Measurements from ENCODE around the gene LRRTM3. TPM values are rescaled to one million over a fixed set of nuclear protein-coding genes. Genes with fewer than 3 reads are reported as not detected.

Gene LRRTM3
- total and polyA plus RNA-seq, 3 experiments from 2014 or later = not detected

DNA sequence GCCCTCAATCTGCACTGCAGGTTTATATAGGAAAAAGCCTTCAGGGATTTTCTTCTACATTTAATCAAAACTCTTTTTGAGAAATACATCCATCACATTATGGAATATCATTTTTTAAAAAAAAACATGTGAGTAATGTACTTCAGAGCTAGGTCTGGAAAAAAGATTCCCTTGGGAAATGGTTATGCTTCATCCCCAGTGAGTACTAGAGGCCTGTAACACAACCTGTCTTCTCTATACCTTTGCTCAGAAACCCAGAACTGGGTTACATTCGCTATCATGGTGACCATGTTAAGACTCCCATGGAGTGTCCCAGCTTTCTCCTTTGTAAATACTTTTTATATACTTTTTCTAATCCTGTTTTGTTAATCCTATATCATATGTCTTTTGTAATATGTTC is 186.9 kb downstream of the LRRTM3 start:
- CTCF ChIA-PET = no interaction called here

DNA sequence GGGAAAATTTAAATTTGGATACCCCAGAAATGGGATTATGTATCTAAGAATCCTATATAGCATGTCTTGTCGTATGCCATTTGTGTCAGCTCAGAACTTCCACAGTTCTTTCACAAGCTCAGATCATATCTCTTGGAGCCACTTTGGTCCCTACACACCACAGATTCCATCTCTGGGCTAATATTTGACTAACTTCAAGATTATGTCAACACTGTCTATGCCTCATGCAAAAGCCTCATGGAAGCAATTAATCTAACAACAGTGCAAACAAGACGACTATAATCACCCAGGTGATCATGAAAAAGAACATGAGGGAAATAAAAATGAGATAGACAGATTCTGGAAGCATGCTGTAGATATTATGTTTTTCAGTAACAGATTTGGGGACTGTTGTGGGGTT is 189.1 kb downstream of the LRRTM3 start:
- H3K9me3 Mint-ChIP-seq = peaks cover 0 to 3% (median 0%) of the 10 kb centered on the region in 5 donors
- ChIA-PET POLR2A (no interaction called here), CTCF (no interaction called here)
- no peak overlapping the region for H3K27ac Mint-ChIP-seq
- Histone ChIP-seq H3K4me3 (ENCODE audit: low read length) (no peak overlapping the region), H3K9me3 (ENCODE audit: low read length) (no peaks in the 10 kb centered on the region), H3K27me3 (ENCODE audit: insufficient read depth, low read length, poor library complexity, severe bottlenecking) (no peaks in the 10 kb centered on the region), H3K27ac (ENCODE audit: low read depth, low read length) (no peak overlapping the region), H3K36me3 (ENCODE audit: insufficient read depth, low read length) (no peaks in the 10 kb centered on the region), H3K4me1 (ENCODE audit: insufficient read depth, low read length) (no peaks in the 10 kb centered on the region)
- H3K27me3 Mint-ChIP-seq = no peaks in the 10 kb centered on the region
- no peak overlapping the region for H3K4me3 Mint-ChIP-seq
- H3K4me1 Mint-ChIP-seq = no peaks in the 10 kb centered on the region
- H3K36me3 Mint-ChIP-seq = no peaks in the 10 kb centered on the region
- no peak for DNase-seq

More for the DNA sequence above, 186.9 kb downstream of the LRRTM3 start:
- Mint-ChIP-seq H3K4me3 (no peak overlapping the region), H3K27ac (no peak overlapping the region), H3K4me1 (no peaks in the 10 kb centered on the region), H3K9me3 (peaks cover 0 to 3% (median 0%) of the 10 kb centered on the region in 5 donors), H3K36me3 (no peaks in the 10 kb centered on the region), H3K27me3 (no peaks in the 10 kb centered on the region)
- Histone ChIP-seq H3K27me3 (ENCODE audit: insufficient read depth, low read length, poor library complexity, severe bottlenecking) (no peaks in the 10 kb centered on the region), H3K9me3 (ENCODE audit: low read length) (no peaks in the 10 kb centered on the region), H3K4me1 (ENCODE audit: insufficient read depth, low read length) (no peaks in the 10 kb centered on the region), H3K4me3 (ENCODE audit: low read length) (no peak overlapping the region), H3K36me3 (ENCODE audit: insufficient read depth, low read length) (no peaks in the 10 kb centered on the region), H3K27ac (ENCODE audit: low read depth, low read length) (no peak overlapping the region)
- DNase-seq = no peak
- POLR2A ChIA-PET = no interaction called here

DNA sequence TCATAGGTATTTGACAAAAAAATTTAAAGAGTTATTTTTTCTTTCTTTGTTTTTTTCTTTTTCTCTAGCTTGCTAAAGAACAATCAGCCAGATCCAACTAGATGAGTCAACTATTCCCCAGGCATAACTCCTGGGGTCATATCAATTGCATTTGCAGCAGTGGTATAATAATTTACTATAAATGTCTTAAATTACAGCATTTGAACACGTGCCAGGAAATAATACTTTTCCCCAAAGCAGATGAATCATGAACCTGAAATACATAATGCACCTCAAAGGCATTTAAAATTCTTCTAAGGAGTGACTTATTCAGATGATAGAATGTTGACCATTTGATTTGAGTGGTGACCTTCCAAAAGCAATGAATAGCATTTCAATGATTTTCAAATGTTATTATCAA is 190.1 kb downstream of the LRRTM3 start:
- no peaks in the 10 kb centered on the region for H3K27me3 ChIP-seq (ENCODE audit: insufficient read depth, low read length, poor library complexity, severe bottlenecking)
- DNase-seq = no peak
- Mint-ChIP-seq H3K4me1 (no peaks in the 10 kb centered on the region), H3K36me3 (no peaks in the 10 kb centered on the region), H3K27me3 (no peaks in the 10 kb centered on the region), H3K27ac (no peak overlapping the region), H3K4me3 (no peak overlapping the region), H3K9me3 (peaks cover 0 to 3% (median 0%) of the 10 kb centered on the region in 5 donors)
- no peak overlapping the region for H3K4me3 ChIP-seq (ENCODE audit: low read length)
- ChIA-PET POLR2A (no interaction called here), CTCF (no interaction called here)
- H3K4me1 ChIP-seq (ENCODE audit: insufficient read depth, low read length) = no peaks in the 10 kb centered on the region
- H3K36me3 ChIP-seq (ENCODE audit: insufficient read depth, low read length) = no peaks in the 10 kb centered on the region
- H3K9me3 ChIP-seq (ENCODE audit: low read length) = no peaks in the 10 kb centered on the region
- no peak overlapping the region for H3K27ac ChIP-seq (ENCODE audit: low read depth, low read length)

DNA sequence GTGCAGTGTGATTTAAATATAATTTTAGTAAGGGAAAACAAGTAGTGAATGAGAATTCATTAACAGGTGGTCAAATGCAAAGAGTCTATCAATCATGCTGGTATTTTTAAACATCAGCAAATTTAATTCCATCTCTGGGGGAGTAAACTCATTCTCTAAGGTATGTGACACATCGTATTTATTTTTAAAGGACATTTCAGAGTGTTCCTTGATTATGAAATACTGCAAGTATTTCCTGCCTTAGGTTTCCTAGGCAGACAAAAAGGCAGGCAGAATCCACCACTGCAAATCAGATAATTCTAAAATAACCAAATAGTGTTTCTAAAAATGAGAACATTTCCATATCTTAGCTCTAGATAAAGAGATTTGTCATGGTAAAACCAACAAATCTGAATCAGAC is 193.8 kb downstream of the LRRTM3 start:
- POLR2A ChIA-PET = no interaction called here
- H3K4me1 ChIP-seq (ENCODE audit: insufficient read depth, low read length) = no peaks in the 10 kb centered on the region
- H3K27me3 ChIP-seq (ENCODE audit: insufficient read depth, low read length, poor library complexity, severe bottlenecking) = no peaks in the 10 kb centered on the region
- Mint-ChIP-seq H3K4me1 (no peaks in the 10 kb centered on the region), H3K27ac (no peak overlapping the region), H3K4me3 (no peak overlapping the region), H3K9me3 (peaks cover 0 to 9% (median 1%) of the 10 kb centered on the region in 5 donors), H3K27me3 (no peaks in the 10 kb centered on the region), H3K36me3 (no peaks in the 10 kb centered on the region)
- no peak for DNase-seq
- no peak overlapping the region for H3K4me3 ChIP-seq (ENCODE audit: low read length)
- H3K9me3 ChIP-seq (ENCODE audit: low read length) = no peaks in the 10 kb centered on the region
- H3K36me3 ChIP-seq (ENCODE audit: insufficient read depth, low read length) = no peaks in the 10 kb centered on the region
- CTCF ChIA-PET = no interaction called here
- H3K27ac ChIP-seq (ENCODE audit: low read depth, low read length) = no peak overlapping the region

DNA sequence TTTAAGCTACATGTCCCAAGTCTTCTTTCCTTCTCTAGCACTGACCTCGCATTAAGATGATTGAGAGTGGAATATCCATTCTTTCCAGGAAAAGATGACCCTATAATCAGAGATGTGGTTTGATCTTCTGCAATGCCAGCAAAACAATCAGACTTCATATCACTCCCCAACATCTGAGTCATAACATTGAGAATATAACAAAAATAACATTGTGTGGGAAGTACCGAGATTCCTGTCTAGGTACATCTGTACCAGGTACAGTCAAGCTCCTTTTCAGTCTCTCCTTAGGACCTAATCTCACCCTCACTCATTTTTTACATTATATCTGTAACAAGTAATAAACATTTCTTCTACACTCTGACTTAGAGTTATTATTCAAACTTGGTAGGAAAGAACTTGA is 201.6 kb downstream of the LRRTM3 start:
- H3K9me3 Mint-ChIP-seq = peaks cover 0 to 9% (median 3%) of the 10 kb centered on the region in 5 donors
- H3K27me3 ChIP-seq (ENCODE audit: insufficient read depth, low read length, poor library complexity, severe bottlenecking) = no peaks in the 10 kb centered on the region
- CTCF ChIA-PET = no interaction called here
- no peaks in the 10 kb centered on the region for H3K36me3 ChIP-seq (ENCODE audit: insufficient read depth, low read length)
- H3K36me3 Mint-ChIP-seq = no peaks in the 10 kb centered on the region
- H3K4me1 ChIP-seq (ENCODE audit: insufficient read depth, low read length) = no peaks in the 10 kb centered on the region
- no peak overlapping the region for H3K4me3 Mint-ChIP-seq
- POLR2A ChIA-PET = no interaction called here
- H3K27ac ChIP-seq (ENCODE audit: low read depth, low read length) = no peak overlapping the region
- DNase-seq = no peak
- H3K27ac Mint-ChIP-seq = no peak overlapping the region
- H3K9me3 ChIP-seq (ENCODE audit: low read length) = no peaks in the 10 kb centered on the region
- no peaks in the 10 kb centered on the region for H3K4me1 Mint-ChIP-seq
- no peaks in the 10 kb centered on the region for H3K27me3 Mint-ChIP-seq
- H3K4me3 ChIP-seq (ENCODE audit: low read length) = no peak overlapping the region

DNA sequence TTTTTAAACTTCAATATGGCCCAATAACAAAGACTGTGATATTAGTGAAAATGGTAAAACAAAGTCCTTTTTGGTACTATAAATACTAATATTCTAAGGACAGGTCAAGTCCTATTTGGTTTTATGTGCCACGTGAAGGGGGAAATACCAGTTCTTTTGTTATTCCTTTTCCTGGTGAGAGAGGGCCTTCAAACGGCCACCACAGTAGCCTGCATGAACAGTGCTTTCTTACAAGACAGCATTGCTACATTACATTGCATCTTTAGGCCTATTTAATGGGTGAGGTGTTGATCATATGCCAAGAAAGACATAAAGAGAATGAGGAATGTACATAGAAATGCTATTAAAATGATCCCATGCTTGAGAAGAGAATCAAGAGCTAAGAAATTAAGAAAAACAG is 214.8 kb downstream of the LRRTM3 start:
- Histone ChIP-seq H3K27ac (ENCODE audit: low read depth, low read length) (no peak overlapping the region), H3K4me1 (ENCODE audit: insufficient read depth, low read length) (no peaks in the 10 kb centered on the region), H3K4me3 (ENCODE audit: low read length) (no peak overlapping the region), H3K9me3 (ENCODE audit: low read length) (no peaks in the 10 kb centered on the region), H3K36me3 (ENCODE audit: insufficient read depth, low read length) (no peaks in the 10 kb centered on the region), H3K27me3 (ENCODE audit: insufficient read depth, low read length, poor library complexity, severe bottlenecking) (no peaks in the 10 kb centered on the region)
- Mint-ChIP-seq H3K36me3 (peaks cover 0 to 1% (median 0%) of the 10 kb centered on the region in 3 donors), H3K4me1 (no peaks in the 10 kb centered on the region), H3K4me3 (no peak overlapping the region), H3K27me3 (no peaks in the 10 kb centered on the region), H3K9me3 (peaks cover 5 to 13% (median 6%) of the 10 kb centered on the region in 5 donors), H3K27ac (no peak overlapping the region)
- no peak for DNase-seq
- CTCF ChIA-PET = no interaction called here
- POLR2A ChIA-PET = no interaction called here

DNA sequence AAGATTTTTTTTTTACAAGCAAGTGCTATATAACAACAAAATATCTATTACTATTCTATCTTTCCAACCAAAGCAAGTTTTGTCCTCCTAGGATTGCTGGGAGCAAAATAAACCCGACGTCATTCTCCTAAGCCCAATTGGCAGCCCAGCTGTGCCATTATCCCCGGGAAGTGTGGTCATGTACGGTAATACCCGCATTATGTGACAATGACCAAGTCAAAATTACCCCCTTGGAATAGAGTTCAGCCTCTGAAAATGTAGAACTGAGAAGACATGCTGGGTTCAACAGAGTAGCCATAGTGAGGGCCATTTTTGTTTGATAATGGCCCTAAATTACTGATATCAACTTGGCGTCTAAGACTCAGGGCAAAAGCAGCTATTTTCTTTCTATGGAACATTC is 215.5 kb downstream of the LRRTM3 start:
- no peak overlapping the region for H3K27ac Mint-ChIP-seq
- no peaks in the 10 kb centered on the region for H3K4me1 ChIP-seq (ENCODE audit: insufficient read depth, low read length)
- CTCF ChIA-PET = no interaction called here
- peaks cover 0 to 1% (median 0%) of the 10 kb centered on the region in 3 donors for H3K36me3 Mint-ChIP-seq
- no peak overlapping the region for H3K4me3 Mint-ChIP-seq
- no peaks in the 10 kb centered on the region for H3K27me3 Mint-ChIP-seq
- H3K9me3 Mint-ChIP-seq = peaks cover 5 to 15% (median 6%) of the 10 kb centered on the region in 5 donors
- H3K27ac ChIP-seq (ENCODE audit: low read depth, low read length) = no peak overlapping the region
- no peak overlapping the region for H3K4me3 ChIP-seq (ENCODE audit: low read length)
- H3K27me3 ChIP-seq (ENCODE audit: insufficient read depth, low read length, poor library complexity, severe bottlenecking) = no peaks in the 10 kb centered on the region
- POLR2A ChIA-PET = no interaction called here
- H3K9me3 ChIP-seq (ENCODE audit: low read length) = no peaks in the 10 kb centered on the region
- no peaks in the 10 kb centered on the region for H3K36me3 ChIP-seq (ENCODE audit: insufficient read depth, low read length)
- no peak for DNase-seq
- H3K4me1 Mint-ChIP-seq = no peaks in the 10 kb centered on the region

DNA sequence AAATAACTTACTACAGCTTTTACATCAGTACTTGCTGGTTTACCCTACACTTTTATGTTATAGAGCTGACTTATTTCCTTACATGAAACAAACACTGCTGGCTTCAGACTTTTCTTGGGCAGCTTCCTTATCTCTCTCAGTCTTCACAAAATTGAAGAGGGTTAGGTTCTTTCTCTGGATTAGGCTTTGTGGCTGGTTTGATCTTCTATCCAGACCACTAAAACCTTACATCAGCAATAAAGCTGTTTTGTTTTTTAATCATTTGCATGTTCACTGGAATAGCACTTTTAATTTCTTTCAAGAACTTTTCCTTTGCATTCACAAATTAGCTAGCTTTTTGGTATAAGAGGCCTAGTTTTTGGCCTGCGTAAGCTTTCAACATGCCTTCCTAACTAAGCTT is 218.7 kb downstream of the LRRTM3 start:
- ChIA-PET CTCF (no interaction called here), POLR2A (no interaction called here)
- Histone ChIP-seq H3K4me1 (ENCODE audit: insufficient read depth, low read length) (no peaks in the 10 kb centered on the region), H3K27ac (ENCODE audit: low read depth, low read length) (no peak overlapping the region), H3K9me3 (ENCODE audit: low read length) (no peaks in the 10 kb centered on the region), H3K27me3 (ENCODE audit: insufficient read depth, low read length, poor library complexity, severe bottlenecking) (no peaks in the 10 kb centered on the region), H3K4me3 (ENCODE audit: low read length) (no peak overlapping the region), H3K36me3 (ENCODE audit: insufficient read depth, low read length) (no peaks in the 10 kb centered on the region)
- Mint-ChIP-seq H3K4me1 (no peaks in the 10 kb centered on the region), H3K27ac (no peak overlapping the region), H3K27me3 (no peaks in the 10 kb centered on the region), H3K36me3 (peaks cover 0 to 1% (median 0%) of the 10 kb centered on the region in 3 donors), H3K9me3 (peaks cover 5 to 17% (median 8%) of the 10 kb centered on the region in 5 donors), H3K4me3 (no peak overlapping the region)
- DNase-seq = no peak

Measured in CD8-positive, alpha-beta memory T cell (primary cell).